Upper lobe of left lung (tissue), 4 donors: ENCODE measurements around the gene CNN2.

Experiments
- CTCF ChIP-seq, 6 experiments: fragments of 450-650 bp in 4 of 6; fragments of 200-600 bp in 2 of 6; sonication (generic) in 2 of 6; IDR thresholded peaks; one replicate each; pipeline ENCODE4 v1.5.1; 2016 to 2019; ENCODE audit warnings: antibody characterized with exemption in 6 of 6
- EP300 ChIP-seq, 4 donors: sonication (generic); formaldehyde crosslinking; IDR thresholded peaks; one replicate each; pipeline ENCODE4 v1.5.1; 2017; ENCODE audit warnings: antibody characterized with exemption in 4 of 4, control low read depth in 2 of 4

GRCh38 chr19:1081301-1082164 is 55.1 kb downstream of the CNN2 start:
- no peak for TF ChIP-seq CTCF (IDR thresholded peaks at IDR 0.05)
- no peak for TF ChIP-seq EP300 (IDR thresholded peaks at IDR 0.05)
